HG02623 (cell line): Measurements from ENCODE around the gene GRAMD2B.
A peak's percentile ranks its signal among the peaks of the same experiment; 100 is the strongest.
"Not testable (repeated sequence)": the region's sequence is repeated elsewhere in the genome, so short reads cannot be mapped to it uniquely, and the experiment has no call there.

Experiments used
- ATAC-seq: cut with Tn5 transposase; IDR thresholded peaks from one replicate; pipeline ENCODE4 v1.9.1; 2021; ENCODE audit warnings: moderate library complexity; ENCODE audit not compliant: unreplicated experiment

The GRAMD2B gene

GRCh38 chr5:126449751-126450271 is 26.6 kb downstream of the GRAMD2B start:
- peak; percentile 83 for ATAC-seq

GRCh38 chr5:126450346-126450745 is 27.1 kb downstream of the GRAMD2B start:
- peak; percentile 38 for ATAC-seq

GRCh38 chr5:126450907-126451306 is 27.7 kb downstream of the GRAMD2B start:
- ATAC-seq = no peak

GRCh38 chr5:126452477-126452876 is 29.3 kb downstream of the GRAMD2B start:
- no peak for ATAC-seq

GRCh38 chr5:126454081-126454480 is 30.9 kb downstream of the GRAMD2B start:
- no peak for ATAC-seq

- ATAC-seq = no peak
These were observed 31.3 kb downstream of the GRAMD2B start for GRCh38 chr5:126454535-126454934.

GRCh38 chr5:126455264-126455663 is 32.1 kb downstream of the GRAMD2B start:
- no peak for ATAC-seq

- ATAC-seq = no peak
These were observed 32.5 kb downstream of the GRAMD2B start for GRCh38 chr5:126455728-126456127.

GRCh38 chr5:126456217-126456820 is 33.1 kb downstream of the GRAMD2B start:
- no peak for ATAC-seq

- ATAC-seq = no peak
These were observed 37.2 kb downstream of the GRAMD2B start for GRCh38 chr5:126460459-126460858.

- ATAC-seq = no peak
These were observed 37.8 kb downstream of the GRAMD2B start for GRCh38 chr5:126460977-126461376.

- ATAC-seq = peak; percentile 3
These were observed 38.6 kb downstream of the GRAMD2B start for GRCh38 chr5:126461838-126462237.

- ATAC-seq = peak; percentile 72
These were observed 39.2 kb downstream of the GRAMD2B start for GRCh38 chr5:126462239-126463014.

GRCh38 chr5:126464016-126464415 is 40.8 kb downstream of the GRAMD2B start:
- ATAC-seq = no peak

GRCh38 chr5:126464959-126465358 is 41.8 kb downstream of the GRAMD2B start:
- no peak for ATAC-seq

GRCh38 chr5:126468091-126468490 is 44.9 kb downstream of the GRAMD2B start:
- ATAC-seq = no peak

GRCh38 chr5:126469536-126470316 is 46.5 kb downstream of the GRAMD2B start:
- ATAC-seq = no peak

GRCh38 chr5:126470529-126470928 is 47.3 kb downstream of the GRAMD2B start:
- not testable (repeated sequence) for ATAC-seq

- ATAC-seq = no peak
These were observed 48.0 kb downstream of the GRAMD2B start for GRCh38 chr5:126471247-126471646.

GRCh38 chr5:126471875-126472537 is 48.8 kb downstream of the GRAMD2B start:
- ATAC-seq = no peak

GRCh38 chr5:126472538-126472889 is 49.3 kb downstream of the GRAMD2B start:
- no peak for ATAC-seq
